Mammary epithelial cell (primary cell): ENCODE data around the gene CDH4.

Source experiments
- EZH2 ChIP-seq: IDR thresholded peaks from 2 replicates; pipeline ENCODE4 v1.6.1; 2012; ENCODE audit warnings: low read length, inconsistent platforms, borderline replicate concordance
- TF ChIP-seq, protein P1 (sequence below), 2 donors: IDR thresholded peaks in 1 of 2; conservative IDR thresholded peaks in 1 of 2; 2 replicates each; pipeline ENCODE4 v1.5.1; 2011 to 2012; ENCODE audit warnings: inconsistent platforms in 2 of 2, low read length in 2 of 2, mild to moderate bottlenecking in 2 of 2, control low read depth in 1 of 2, low read depth in 1 of 2; ENCODE audit not compliant: insufficient read depth in 1 of 2; ENCODE audit errors: extremely low read depth in 1 of 2

DNA sequence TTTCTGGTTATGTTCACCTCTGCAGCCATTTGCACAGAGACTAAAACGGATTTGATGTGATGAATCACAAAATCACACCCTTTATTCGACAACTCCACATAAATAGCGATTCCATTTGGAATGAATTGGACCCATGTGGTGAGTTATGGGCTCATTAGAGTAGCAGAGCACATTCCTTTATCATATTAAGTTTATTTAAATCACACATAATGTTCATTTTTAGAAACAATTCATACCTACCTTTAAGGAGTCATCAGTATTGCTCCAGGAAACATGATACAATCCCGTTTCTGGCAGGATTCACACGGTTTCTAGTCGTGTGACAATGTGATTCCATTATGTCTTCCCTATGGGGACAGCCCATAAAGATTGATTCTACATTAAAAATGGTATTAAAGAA is 303.5 kb downstream of the CDH4 start:
- TF ChIP-seq, protein P1, sequence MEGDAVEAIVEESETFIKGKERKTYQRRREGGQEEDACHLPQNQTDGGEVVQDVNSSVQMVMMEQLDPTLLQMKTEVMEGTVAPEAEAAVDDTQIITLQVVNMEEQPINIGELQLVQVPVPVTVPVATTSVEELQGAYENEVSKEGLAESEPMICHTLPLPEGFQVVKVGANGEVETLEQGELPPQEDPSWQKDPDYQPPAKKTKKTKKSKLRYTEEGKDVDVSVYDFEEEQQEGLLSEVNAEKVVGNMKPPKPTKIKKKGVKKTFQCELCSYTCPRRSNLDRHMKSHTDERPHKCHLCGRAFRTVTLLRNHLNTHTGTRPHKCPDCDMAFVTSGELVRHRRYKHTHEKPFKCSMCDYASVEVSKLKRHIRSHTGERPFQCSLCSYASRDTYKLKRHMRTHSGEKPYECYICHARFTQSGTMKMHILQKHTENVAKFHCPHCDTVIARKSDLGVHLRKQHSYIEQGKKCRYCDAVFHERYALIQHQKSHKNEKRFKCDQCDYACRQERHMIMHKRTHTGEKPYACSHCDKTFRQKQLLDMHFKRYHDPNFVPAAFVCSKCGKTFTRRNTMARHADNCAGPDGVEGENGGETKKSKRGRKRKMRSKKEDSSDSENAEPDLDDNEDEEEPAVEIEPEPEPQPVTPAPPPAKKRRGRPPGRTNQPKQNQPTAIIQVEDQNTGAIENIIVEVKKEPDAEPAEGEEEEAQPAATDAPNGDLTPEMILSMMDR (conservative IDR thresholded peaks at IDR 0.05 in 1 of 2, IDR thresholded peaks at IDR 0.05 in 1 of 2; ENCODE audit: extremely low read depth in 1 of 2, insufficient read depth in 1 of 2, low read depth in 1 of 2, low read length in 2 of 2): no peak
- TF ChIP-seq EZH2: no peak
